ENCODE results near the gene OST4.

Gene OST4

GRCh38 chr2:27025281-27025800 is 46.1 kb downstream of the OST4 start:
- H3K36me3 ChIP-seq (ENCODE audit: insufficient read depth, low read length): no peaks in the 10 kb centered on the region
- TF ChIP-seq FOXP2 (optimal IDR thresholded peaks at IDR 0.05; ENCODE audit: control extremely low read depth, extremely low read length, insufficient read depth): no peak
- no peak for TF ChIP-seq POLR2AphosphoS5 (IDR thresholded peaks at IDR 0.05; ENCODE audit: borderline replicate concordance, low read depth, low read length)
- TF ChIP-seq EZH2 (IDR thresholded peaks at IDR 0.05): no peak
- no peak overlapping the region for H3K9ac ChIP-seq (ENCODE audit: insufficient read length)
- H3K4me3 ChIP-seq: no peak overlapping the region
- no peak for DNase-seq (ENCODE audit: low read depth, low spot score)
- H3K9me3 ChIP-seq (ENCODE audit: low read depth, low read length): no peaks in the 10 kb centered on the region
- no peak overlapping the region for H3K27ac ChIP-seq

- TF ChIP-seq FOXP2 (optimal IDR thresholded peaks at IDR 0.05; ENCODE audit: control extremely low read depth, extremely low read length, insufficient read depth) (no peak), POLR2AphosphoS5 (IDR thresholded peaks at IDR 0.05; ENCODE audit: borderline replicate concordance, low read depth, low read length) (no peak), EZH2 (IDR thresholded peaks at IDR 0.05) (no peak)
- Histone ChIP-seq H3K27ac (no peak overlapping the region), H3K9ac (ENCODE audit: insufficient read length) (no peak overlapping the region), H3K9me3 (ENCODE audit: low read depth, low read length) (no peaks in the 10 kb centered on the region), H3K4me3 (no peak overlapping the region), H3K36me3 (ENCODE audit: insufficient read depth, low read length) (no peaks in the 10 kb centered on the region)
- no peak for DNase-seq (ENCODE audit: low read depth, low spot score)
These were observed 46.6 kb downstream of the OST4 start for GRCh38 chr2:27024812-27025211.

GRCh38 chr2:27024188-27024587 is 47.3 kb downstream of the OST4 start:
- Histone ChIP-seq H3K27ac (no peak overlapping the region), H3K4me3 (no peak overlapping the region), H3K36me3 (ENCODE audit: insufficient read depth, low read length) (no peaks in the 10 kb centered on the region), H3K9ac (ENCODE audit: insufficient read length) (no peak overlapping the region), H3K9me3 (ENCODE audit: low read depth, low read length) (no peaks in the 10 kb centered on the region)
- no peak for TF ChIP-seq POLR2AphosphoS5 (IDR thresholded peaks at IDR 0.05; ENCODE audit: borderline replicate concordance, low read depth, low read length)
- TF ChIP-seq FOXP2 (optimal IDR thresholded peaks at IDR 0.05; ENCODE audit: control extremely low read depth, extremely low read length, insufficient read depth): no peak
- no peak for TF ChIP-seq EZH2 (IDR thresholded peaks at IDR 0.05)
- DNase-seq (ENCODE audit: low read depth, low spot score): no peak

GRCh38 chr2:27023740-27024139 is 47.7 kb downstream of the OST4 start:
- H3K9ac ChIP-seq (ENCODE audit: insufficient read length): no peak overlapping the region
- TF ChIP-seq FOXP2 (optimal IDR thresholded peaks at IDR 0.05; ENCODE audit: control extremely low read depth, extremely low read length, insufficient read depth) (no peak), POLR2AphosphoS5 (IDR thresholded peaks at IDR 0.05; ENCODE audit: borderline replicate concordance, low read depth, low read length) (no peak), EZH2 (IDR thresholded peaks at IDR 0.05) (no peak)
- H3K9me3 ChIP-seq (ENCODE audit: low read depth, low read length): no peaks in the 10 kb centered on the region
- no peaks in the 10 kb centered on the region for H3K36me3 ChIP-seq (ENCODE audit: insufficient read depth, low read length)
- H3K27ac ChIP-seq: no peak overlapping the region
- H3K4me3 ChIP-seq: no peak overlapping the region
- DNase-seq (ENCODE audit: low read depth, low spot score): no peak

- Histone ChIP-seq H3K9ac (ENCODE audit: insufficient read length) (no peak overlapping the region), H3K4me3 (no peak overlapping the region), H3K27ac (no peak overlapping the region), H3K36me3 (ENCODE audit: insufficient read depth, low read length) (no peaks in the 10 kb centered on the region), H3K9me3 (ENCODE audit: low read depth, low read length) (no peaks in the 10 kb centered on the region)
- DNase-seq (ENCODE audit: low read depth, low spot score): no peak
- no peak for TF ChIP-seq FOXP2 (optimal IDR thresholded peaks at IDR 0.05; ENCODE audit: control extremely low read depth, extremely low read length, insufficient read depth)
- no peak for TF ChIP-seq EZH2 (IDR thresholded peaks at IDR 0.05)
- TF ChIP-seq POLR2AphosphoS5 (IDR thresholded peaks at IDR 0.05; ENCODE audit: borderline replicate concordance, low read depth, low read length): no peak
These were observed 50.0 kb downstream of the OST4 start for GRCh38 chr2:27021253-27022049.
